Psoas muscle (tissue), 8 donors: ENCODE data around the gene SULT6B1. TPM values are rescaled to one million over a fixed set of nuclear protein-coding genes. Genes with fewer than 3 reads are reported as not detected.
"Not testable (repeated sequence)": the region's sequence is repeated elsewhere in the genome, so short reads cannot be mapped to it uniquely, and the experiment has no call there.

Source experiments
- ATAC-seq, 4 donors: fragments of 200-7000 bp; cut with Tn5 transposase; one replicate each; pipeline ENCODE4 v1.9.1; 2020; ENCODE audit warnings: moderate library complexity in 3 of 4, mild to moderate bottlenecking in 2 of 4
- DNase-seq, 2 donors: peaks; one replicate each; pipeline ENCODE4 v3.0.0-alpha.2; 2020
- H3K27ac ChIP-seq: fragments of 200-600 bp; one replicate; pipeline ENCODE4 v1.8.0; 2022
- H3K27me3 ChIP-seq, 3 donors: fragments of 200-600 bp in 1 of 3; one replicate each; pipeline versions ENCODE4 v1.6.1 to v1.8.0; 2013 to 2022; ENCODE audit warnings: low read length in 2 of 3, mild to moderate bottlenecking in 2 of 3, moderate library complexity in 1 of 3; ENCODE audit not compliant: insufficient read depth in 3 of 3
- H3K36me3 ChIP-seq, 2 donors: fragments of 200-600 bp in 1 of 2; one replicate each; pipeline versions ENCODE4 v1.6.1 to v1.8.0; 2013 to 2022; ENCODE audit warnings: low read depth in 1 of 2, mild to moderate bottlenecking in 1 of 2, moderate library complexity in 1 of 2; ENCODE audit not compliant: insufficient read depth in 1 of 2
- H3K4me1 ChIP-seq: fragments of 200-600 bp; one replicate; pipeline ENCODE4 v1.8.0; 2022
- H3K4me3 ChIP-seq: fragments of 200-600 bp; one replicate; pipeline ENCODE4 v1.8.0; 2022; ENCODE audit warnings: mild to moderate bottlenecking
- H3K9me3 ChIP-seq: fragments of 200-600 bp; one replicate; pipeline ENCODE4 v1.8.0; 2022
- WGBS, 3 donors: extraction: QIAGEN DNeasy Blood & Tissue Kit; methylation state at CpG; one replicate each; pipeline versions ENCODE4 v1.1.6 to v1.1.7; 2013; 5-methylcytosine and 5-hydroxymethylcytosine counted together
- intact Hi-C, 2 donors: fragments of 100-400 bp; cut with DNase I; formaldehyde crosslinking; loops; one replicate each; pipeline versions ENCODE4 v1.11.0 to v1.14.2; 2022
- polyA plus RNA-seq, 3 donors: library from polyadenylated mRNA; stranded (reverse); fragments of 200-250 nt; gene quantifications; one replicate each; pipeline ENCODE4 v1.2.3, GENCODE V29; 2013
- total RNA-seq, 4 donors: library from RNA; stranded (reverse); fragmentation: NEBNext Ultra II Directional in 2 of 4; extraction: Animal tissue kit (Norgen Biotek cat#: 25700) in 2 of 4; gene quantifications; one replicate each; pipeline versions ENCODE4 v1.2.1 to v1.2.4, GENCODE V29; 2021 to 2023
- TF ChIP-seq, protein P1 (sequence below): fragments of 200-600 bp; IDR thresholded peaks from one replicate; pipeline ENCODE4 v1.8.0; 2022; ENCODE audit warnings: antibody characterized with exemption
- donor health status: healthy with polysubstance abuse.
- donor health status: DM: no; HTN: no; CAD: no; lungs with moderate emphysema.
- donor health status: Bipolar disorder and iron deficiency.
- donor health status: healthy.
- donor health status: DM: yes; HTN: yes; CAD: no.
- donor health status: DM: no; HTN: no; CAD: no.
- donor health status: DM: no; HTN: no; CAD: no.
- donor health status: DM: yes; HTN: yes; CAD: no.

The SULT6B1 gene
- total and polyA plus RNA-seq, 7 donors = not detected

DNA sequence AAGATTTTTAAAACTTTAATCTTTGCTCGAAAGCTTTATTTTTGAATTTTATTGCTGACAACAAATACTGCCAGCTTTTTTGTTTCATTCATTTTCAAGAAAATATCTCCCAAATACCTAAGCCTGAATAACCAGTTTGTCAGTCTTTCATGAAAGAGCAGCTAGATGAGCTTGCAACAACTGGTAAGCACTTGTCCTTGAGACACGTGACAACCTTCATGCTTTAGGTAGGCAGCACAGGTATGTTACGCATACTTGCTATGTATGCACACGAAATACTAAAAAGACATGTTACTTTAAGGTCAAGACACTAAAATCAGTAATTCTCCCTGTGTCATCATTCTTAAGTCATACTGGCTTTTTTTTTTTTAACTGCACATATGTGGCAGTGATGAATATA is 30.6 kb upstream of the SULT6B1 start:
- no peaks in the 10 kb centered on the region for H3K27me3 ChIP-seq
- intact Hi-C loops = loop anchor here in 1 of 2 donors (5.0 kb wide), 1 partner anchor 152 kb away; no protein-coding TSS in a partner anchor

DNA sequence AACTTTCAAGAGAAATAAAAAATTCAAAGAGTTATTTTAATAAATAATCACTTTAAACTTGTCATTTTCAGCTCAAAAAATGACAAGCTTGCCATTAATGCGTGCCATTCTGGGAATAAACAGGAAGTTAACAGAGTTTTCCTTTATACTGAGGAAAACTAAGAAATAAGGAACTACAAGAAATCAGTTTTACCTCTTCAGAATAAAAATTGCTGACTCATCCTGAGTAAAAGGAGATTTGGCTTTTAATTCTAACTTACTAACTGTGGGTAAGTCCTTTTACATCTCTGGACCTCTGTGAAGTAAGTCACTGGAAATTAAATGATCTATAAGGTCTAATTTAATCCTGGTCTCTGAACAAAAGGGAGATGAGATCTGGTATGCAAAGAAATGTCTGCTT is 26.8 kb upstream of the SULT6B1 start:
- no peaks in the 10 kb centered on the region for H3K9me3 ChIP-seq
- peaks cover 6% of the 10 kb centered on the region for H3K4me1 ChIP-seq
- H3K27me3 ChIP-seq = no peaks in the 10 kb centered on the region
- H3K36me3 ChIP-seq = peaks cover 16 to 97% of the 10 kb centered on the region in 2 donors
- no peak for DNase-seq
- 88 to 90% (median 90%) methylated on average over 1 of the region's 1 CpG for WGBS, 3 donors
- TF ChIP-seq, protein P1, sequence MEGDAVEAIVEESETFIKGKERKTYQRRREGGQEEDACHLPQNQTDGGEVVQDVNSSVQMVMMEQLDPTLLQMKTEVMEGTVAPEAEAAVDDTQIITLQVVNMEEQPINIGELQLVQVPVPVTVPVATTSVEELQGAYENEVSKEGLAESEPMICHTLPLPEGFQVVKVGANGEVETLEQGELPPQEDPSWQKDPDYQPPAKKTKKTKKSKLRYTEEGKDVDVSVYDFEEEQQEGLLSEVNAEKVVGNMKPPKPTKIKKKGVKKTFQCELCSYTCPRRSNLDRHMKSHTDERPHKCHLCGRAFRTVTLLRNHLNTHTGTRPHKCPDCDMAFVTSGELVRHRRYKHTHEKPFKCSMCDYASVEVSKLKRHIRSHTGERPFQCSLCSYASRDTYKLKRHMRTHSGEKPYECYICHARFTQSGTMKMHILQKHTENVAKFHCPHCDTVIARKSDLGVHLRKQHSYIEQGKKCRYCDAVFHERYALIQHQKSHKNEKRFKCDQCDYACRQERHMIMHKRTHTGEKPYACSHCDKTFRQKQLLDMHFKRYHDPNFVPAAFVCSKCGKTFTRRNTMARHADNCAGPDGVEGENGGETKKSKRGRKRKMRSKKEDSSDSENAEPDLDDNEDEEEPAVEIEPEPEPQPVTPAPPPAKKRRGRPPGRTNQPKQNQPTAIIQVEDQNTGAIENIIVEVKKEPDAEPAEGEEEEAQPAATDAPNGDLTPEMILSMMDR = no peak
- H3K4me3 ChIP-seq = no peak overlapping the region
- no peak for ATAC-seq
- peak overlapping the region; percentile 28 for H3K27ac ChIP-seq
- intact Hi-C loops = loop anchor here in 1 of 2 donors (5.0 kb wide), 1 partner anchor 148 kb away; no protein-coding TSS in a partner anchor

More for the DNA sequence above, 30.6 kb upstream of the SULT6B1 start:
- Histone ChIP-seq H3K36me3 (peaks cover 9 to 97% of the 10 kb centered on the region in 2 donors), H3K27ac (no peak overlapping the region), H3K9me3 (no peaks in the 10 kb centered on the region), H3K4me1 (peaks cover 6% of the 10 kb centered on the region), H3K4me3 (no peak overlapping the region)
- TF ChIP-seq, protein P1 = no peak
- WGBS, 3 donors = 88 to 96% (median 92%) methylated on average over 4 of the region's 4 CpGs
- DNase-seq (no peak), ATAC-seq (no peak)

DNA sequence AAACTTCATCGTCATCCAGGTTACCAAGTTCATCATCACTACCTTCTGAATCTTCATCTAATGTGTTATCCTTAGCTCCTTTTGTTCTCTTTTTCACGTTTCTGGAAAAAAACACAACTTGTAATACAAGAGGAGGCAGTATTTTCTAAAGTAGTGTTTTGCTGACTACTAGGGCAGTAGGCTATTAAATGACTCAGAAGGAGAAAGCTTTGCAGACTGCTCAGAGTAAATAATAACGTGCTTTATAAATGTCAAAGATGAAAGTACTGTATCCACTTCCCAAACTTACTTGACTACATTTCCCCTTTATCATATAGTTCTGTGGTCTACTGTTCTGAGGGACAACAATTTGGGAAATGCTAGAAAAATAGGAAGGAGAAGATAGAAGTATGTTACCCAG is 23.5 kb upstream of the SULT6B1 start:
- Histone ChIP-seq H3K36me3 (peaks cover 14 to 95% of the 10 kb centered on the region in 2 donors), H3K27me3 (no peaks in the 10 kb centered on the region), H3K4me3 (no peak overlapping the region), H3K27ac (no peak overlapping the region), H3K9me3 (peaks cover 12% of the 10 kb centered on the region), H3K4me1 (peaks cover 6% of the 10 kb centered on the region)
- ATAC-seq = no peak
- intact Hi-C loops = no loop called here
- TF ChIP-seq, protein P1 = no peak
- DNase-seq = no peak
- WGBS, 3 donors = 87 to 90% (median 88%) methylated on average over 3 of the region's 3 CpGs

DNA sequence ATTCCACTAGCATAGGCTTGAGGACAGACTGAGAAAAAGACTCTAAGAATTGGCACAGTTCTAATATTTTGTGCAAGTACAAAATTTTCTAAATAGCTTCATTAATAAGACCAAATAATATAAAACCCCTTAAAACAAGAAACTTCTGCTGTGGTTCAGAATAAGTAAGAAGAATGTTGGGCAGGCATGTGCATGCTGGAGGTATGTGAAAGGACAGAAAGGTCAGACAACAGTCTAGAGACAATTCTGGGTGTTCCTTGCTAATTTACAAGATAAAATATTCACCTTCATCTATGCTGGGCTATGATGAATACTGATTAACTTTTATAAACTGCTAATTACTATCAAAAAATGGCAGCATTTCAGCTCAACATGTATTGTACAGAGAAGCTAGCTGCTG is 22.7 kb upstream of the SULT6B1 start:
- Histone ChIP-seq H3K4me1 (peaks cover 6% of the 10 kb centered on the region), H3K9me3 (peaks cover 18% of the 10 kb centered on the region), H3K27ac (no peak overlapping the region), H3K4me3 (no peak overlapping the region), H3K36me3 (peaks cover 14 to 95% of the 10 kb centered on the region in 2 donors), H3K27me3 (no peaks in the 10 kb centered on the region)
- TF ChIP-seq, protein P1 = no peak
- DNase-seq = no peak
- no peak for ATAC-seq
- intact Hi-C loops = no loop called here

DNA sequence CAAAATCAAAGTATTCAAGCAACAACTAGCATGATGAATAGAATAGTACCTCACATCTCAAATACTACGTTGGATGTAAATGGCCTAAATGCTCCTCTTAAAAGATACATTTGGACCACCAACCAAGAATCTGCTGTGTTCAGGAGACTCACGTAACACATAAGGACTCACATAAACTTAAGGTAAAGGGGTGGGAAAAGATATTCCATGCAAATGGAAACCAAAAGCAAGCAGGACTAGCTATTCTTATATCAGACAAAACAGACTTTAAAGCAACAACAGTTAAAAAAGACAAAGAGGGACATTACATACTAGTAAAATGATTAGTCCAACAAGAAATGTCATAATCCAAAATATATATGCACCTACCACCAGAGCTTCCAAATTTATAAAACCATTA is 18.3 kb upstream of the SULT6B1 start:
- H3K27ac ChIP-seq, intact Hi-C loops, ATAC-seq, H3K4me1 ChIP-seq, H3K4me3 ChIP-seq, H3K27me3 ChIP-seq, DNase-seq: not testable (repeated sequence)
- H3K36me3 ChIP-seq = peaks cover 9 to 94% of the 10 kb centered on the region in 2 donors
- H3K9me3 ChIP-seq = peaks cover 18% of the 10 kb centered on the region
- 95 to 99% (median 97%) methylated on average over 2 of the region's 2 CpGs for WGBS, 3 donors
